Measurements from ENCODE around the gene GALNTL6.

GALNTL6 gene

DNA sequence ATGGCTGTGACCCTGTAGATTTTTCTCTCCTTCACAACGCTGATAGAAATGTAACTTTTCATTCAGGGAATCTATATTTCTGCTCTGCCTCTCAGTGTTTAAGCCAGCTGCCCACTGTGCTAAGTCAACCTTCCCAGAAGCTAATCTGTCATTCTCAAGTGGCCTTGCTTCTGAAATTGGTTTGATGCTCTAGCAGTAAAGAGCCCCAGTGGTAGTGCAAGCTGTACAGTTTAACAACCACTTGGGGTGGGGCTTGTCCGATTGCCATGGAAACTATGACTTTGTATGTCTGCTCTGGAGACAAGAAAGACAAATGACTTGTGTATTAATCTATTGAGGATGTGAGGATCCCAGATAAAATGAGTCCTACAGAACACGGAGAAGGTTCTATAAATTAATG, 734.5 kb downstream of the GALNTL6 start:
- no peaks in the 10 kb centered on the region for H3K4me1 ChIP-seq (ENCODE audit: control insufficient read depth, insufficient read depth, low read length)
- H3K9ac ChIP-seq (ENCODE audit: low read length), result no peak overlapping the region
- H3K9me3 ChIP-seq (ENCODE audit: control insufficient read depth, low read length), result no peaks in the 10 kb centered on the region
- DNase-seq (ENCODE audit: low read depth), result no peak
- H3K36me3 ChIP-seq (ENCODE audit: control insufficient read depth, insufficient read depth, low read length, severe bottlenecking), result no peaks in the 10 kb centered on the region
- no peak overlapping the region for H3K4me3 ChIP-seq (ENCODE audit: low read length)
- H3K27me3 ChIP-seq (replicated peaks; ENCODE audit: control insufficient read depth, insufficient read depth, low read length), result no peaks in the 10 kb centered on the region

DNA sequence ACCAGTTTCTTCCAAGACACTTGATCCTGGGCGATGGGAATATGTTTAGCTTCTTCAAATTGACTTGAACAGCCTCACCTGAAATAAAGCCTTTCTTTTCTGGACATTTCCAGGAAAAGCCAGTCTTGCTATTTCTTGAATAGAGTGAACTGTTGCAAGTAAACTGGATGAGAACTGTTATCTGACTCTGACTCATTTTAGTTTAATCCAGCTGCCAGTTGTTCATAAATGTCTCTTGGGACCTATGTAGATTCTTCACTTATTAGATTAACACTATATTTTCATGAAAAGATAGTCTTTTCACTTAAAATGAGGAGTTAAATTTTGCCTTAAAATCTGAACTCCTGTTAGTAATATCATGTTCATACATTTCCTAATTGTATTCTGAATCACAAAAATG, 740.0 kb downstream of the GALNTL6 start:
- Histone ChIP-seq H3K4me3 (ENCODE audit: low read length) (no peak overlapping the region), H3K36me3 (ENCODE audit: control insufficient read depth, insufficient read depth, low read length, severe bottlenecking) (no peaks in the 10 kb centered on the region), H3K4me1 (ENCODE audit: control insufficient read depth, insufficient read depth, low read length) (no peaks in the 10 kb centered on the region), H3K27me3 (replicated peaks; ENCODE audit: control insufficient read depth, insufficient read depth, low read length) (no peaks in the 10 kb centered on the region), H3K9ac (ENCODE audit: low read length) (no peak overlapping the region), H3K9me3 (ENCODE audit: control insufficient read depth, low read length) (no peaks in the 10 kb centered on the region)
- peak; percentile 5 for DNase-seq (ENCODE audit: low read depth)

DNA sequence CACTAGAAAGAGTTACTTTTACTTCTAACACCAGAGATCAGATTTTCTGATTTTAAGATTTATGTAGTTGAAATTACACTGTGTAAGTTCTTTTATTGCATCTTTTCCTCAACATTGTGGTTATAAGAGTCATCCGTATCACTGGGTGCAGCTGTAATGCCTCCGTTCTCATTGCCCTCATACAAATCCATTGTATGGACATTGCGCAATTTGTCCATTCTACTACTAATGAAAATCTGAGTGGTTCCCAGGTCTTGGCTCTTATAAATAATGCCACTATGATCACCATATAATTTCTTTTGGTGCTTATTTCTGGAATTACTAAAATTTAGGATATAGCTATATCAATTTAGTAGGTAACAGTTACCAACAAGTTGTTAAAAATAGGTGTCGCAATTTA, 741.4 kb downstream of the GALNTL6 start:
- no peaks in the 10 kb centered on the region for H3K4me1 ChIP-seq (ENCODE audit: control insufficient read depth, insufficient read depth, low read length)
- no peaks in the 10 kb centered on the region for H3K9me3 ChIP-seq (ENCODE audit: control insufficient read depth, low read length)
- H3K27me3 ChIP-seq (replicated peaks; ENCODE audit: control insufficient read depth, insufficient read depth, low read length), result no peaks in the 10 kb centered on the region
- H3K4me3 ChIP-seq (ENCODE audit: low read length), result no peak overlapping the region
- no peak overlapping the region for H3K9ac ChIP-seq (ENCODE audit: low read length)
- H3K36me3 ChIP-seq (ENCODE audit: control insufficient read depth, insufficient read depth, low read length, severe bottlenecking), result no peaks in the 10 kb centered on the region
- no peak for DNase-seq (ENCODE audit: low read depth)

DNA sequence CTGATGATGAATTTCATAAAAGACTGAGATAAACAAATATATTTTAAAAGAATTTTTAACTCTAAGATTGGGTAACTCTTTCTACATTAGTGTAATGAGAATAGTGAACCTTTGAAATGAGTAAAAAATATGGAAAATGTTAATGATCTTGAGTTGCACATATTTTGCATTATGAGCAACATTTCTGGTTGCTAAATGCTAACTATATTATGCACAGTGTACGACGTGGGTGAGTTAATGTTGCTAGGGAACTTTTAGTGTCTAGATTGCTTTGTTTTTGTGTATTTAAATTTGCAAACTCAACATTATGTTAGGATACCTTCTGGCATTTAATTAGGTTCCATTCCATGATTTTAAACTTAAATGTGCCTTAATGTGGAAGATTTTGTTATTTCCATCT, 742.5 kb downstream of the GALNTL6 start:
- H3K36me3 ChIP-seq (ENCODE audit: control insufficient read depth, insufficient read depth, low read length, severe bottlenecking), result no peaks in the 10 kb centered on the region

DNA sequence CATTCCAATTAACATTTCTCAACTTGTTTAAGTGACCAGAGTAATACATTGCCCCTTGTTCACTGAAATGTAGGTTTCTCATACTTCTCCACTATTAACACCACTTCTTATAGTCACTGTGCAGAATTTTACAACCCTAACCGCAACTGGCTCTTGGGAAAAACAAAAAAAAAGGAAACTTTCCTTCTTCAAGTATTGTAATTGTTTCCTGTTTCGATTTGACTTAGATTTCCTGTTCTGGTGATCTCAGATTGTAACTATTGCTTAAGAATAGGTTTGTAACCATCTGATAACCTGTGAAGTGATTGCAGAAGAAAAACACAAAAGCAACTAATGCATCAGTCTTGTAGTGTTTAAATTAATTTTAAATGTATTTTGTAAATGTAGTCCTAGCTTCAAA, 760.7 kb downstream of the GALNTL6 start:
- Histone ChIP-seq H3K4me1 (ENCODE audit: control insufficient read depth, insufficient read depth, low read length) (peaks cover 11% of the 10 kb centered on the region), H3K9me3 (ENCODE audit: control insufficient read depth, low read length) (no peaks in the 10 kb centered on the region)

More for the DNA sequence above, 742.5 kb downstream of the GALNTL6 start:
- no peak overlapping the region for H3K9ac ChIP-seq (ENCODE audit: low read length)
- no peaks in the 10 kb centered on the region for H3K9me3 ChIP-seq (ENCODE audit: control insufficient read depth, low read length)
- H3K4me1 ChIP-seq (ENCODE audit: control insufficient read depth, insufficient read depth, low read length), result no peaks in the 10 kb centered on the region
- no peaks in the 10 kb centered on the region for H3K27me3 ChIP-seq (replicated peaks; ENCODE audit: control insufficient read depth, insufficient read depth, low read length)
- no peak overlapping the region for H3K4me3 ChIP-seq (ENCODE audit: low read length)
- DNase-seq (ENCODE audit: low read depth), result no peak

DNA sequence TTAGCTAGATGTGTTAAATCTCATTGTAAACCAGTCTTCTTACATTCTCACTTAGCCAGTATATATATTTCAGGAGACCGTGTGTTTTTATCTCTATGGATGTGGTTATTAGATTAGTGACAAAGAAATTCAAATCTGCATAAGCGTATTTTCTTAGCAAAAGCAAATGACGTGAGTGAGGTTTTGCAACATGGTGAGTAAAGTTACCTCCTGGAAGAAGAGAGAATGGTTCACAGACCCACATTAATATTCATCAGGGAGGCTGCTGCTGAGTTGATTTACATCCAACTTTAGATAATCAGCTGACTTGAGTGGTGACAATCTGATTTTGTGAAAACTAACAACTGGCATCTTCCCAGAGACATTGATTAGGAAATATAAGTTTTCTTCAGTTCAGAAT, 765.5 kb downstream of the GALNTL6 start:
- H3K27me3 ChIP-seq (replicated peaks; ENCODE audit: control insufficient read depth, insufficient read depth, low read length), result peaks cover 4% of the 10 kb centered on the region
- no peaks in the 10 kb centered on the region for H3K9me3 ChIP-seq (ENCODE audit: control insufficient read depth, low read length)
- H3K9ac ChIP-seq (ENCODE audit: low read length), result no peak overlapping the region
- DNase-seq (ENCODE audit: low read depth), result no peak
- H3K4me3 ChIP-seq (ENCODE audit: low read length), result no peak overlapping the region
- no peaks in the 10 kb centered on the region for H3K36me3 ChIP-seq (ENCODE audit: control insufficient read depth, insufficient read depth, low read length, severe bottlenecking)
- H3K4me1 ChIP-seq (ENCODE audit: control insufficient read depth, insufficient read depth, low read length), result peaks cover 11% of the 10 kb centered on the region

More for the DNA sequence above, 760.7 kb downstream of the GALNTL6 start:
- Histone ChIP-seq H3K4me3 (ENCODE audit: low read length) (no peak overlapping the region), H3K36me3 (ENCODE audit: control insufficient read depth, insufficient read depth, low read length, severe bottlenecking) (no peaks in the 10 kb centered on the region), H3K27me3 (replicated peaks; ENCODE audit: control insufficient read depth, insufficient read depth, low read length) (no peaks in the 10 kb centered on the region), H3K9ac (ENCODE audit: low read length) (no peak overlapping the region)
- DNase-seq (ENCODE audit: low read depth), result peak; percentile 40

DNA sequence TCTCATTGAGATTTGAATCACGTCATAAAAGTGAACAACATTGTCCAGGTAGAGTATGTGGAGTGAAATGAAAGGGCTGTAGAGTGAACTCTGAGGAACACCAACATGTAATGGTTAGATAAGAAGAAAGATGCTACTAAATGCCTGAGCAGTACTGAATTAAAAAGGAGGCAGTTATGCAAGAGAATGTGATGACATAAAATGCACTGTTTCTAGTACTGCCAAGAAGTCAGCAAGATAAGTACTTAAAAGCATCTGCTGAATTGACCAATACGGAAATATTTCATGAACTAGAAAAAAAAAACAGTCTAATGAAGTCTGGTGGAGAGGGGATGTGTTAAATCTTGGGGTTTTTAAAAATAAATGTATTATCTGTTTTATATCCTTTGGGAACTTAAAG, 771.6 kb downstream of the GALNTL6 start:
- no peaks in the 10 kb centered on the region for H3K36me3 ChIP-seq (ENCODE audit: control insufficient read depth, insufficient read depth, low read length, severe bottlenecking)
- H3K4me3 ChIP-seq (ENCODE audit: low read length), result no peak overlapping the region
- H3K9me3 ChIP-seq (ENCODE audit: control insufficient read depth, low read length), result no peaks in the 10 kb centered on the region
- H3K4me1 ChIP-seq (ENCODE audit: control insufficient read depth, insufficient read depth, low read length), result no peaks in the 10 kb centered on the region
- no peak for DNase-seq (ENCODE audit: low read depth)
- H3K9ac ChIP-seq (ENCODE audit: low read length), result no peak overlapping the region
- H3K27me3 ChIP-seq (replicated peaks; ENCODE audit: control insufficient read depth, insufficient read depth, low read length), result peaks cover 4% of the 10 kb centered on the region

DNA sequence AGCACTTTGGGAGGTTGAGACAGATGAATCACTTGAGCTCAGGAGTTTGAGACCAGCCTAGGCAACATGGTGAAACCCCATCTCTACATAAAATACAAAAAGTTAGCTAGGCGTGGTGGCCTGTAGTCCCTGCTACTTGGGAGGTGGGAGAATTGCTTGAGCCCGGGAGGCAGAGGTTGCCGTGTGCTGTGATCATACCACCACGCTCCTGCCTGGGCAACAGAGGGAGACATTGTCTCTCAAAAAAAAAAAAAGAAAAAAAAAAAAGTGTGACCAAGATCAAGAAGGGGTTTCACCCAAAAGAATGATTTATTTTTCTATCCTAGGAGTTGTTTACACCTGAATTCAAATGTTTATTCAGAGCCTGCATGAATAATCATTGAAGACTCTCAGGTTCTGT, 783.0 kb downstream of the GALNTL6 start:
- Histone ChIP-seq H3K9me3 (ENCODE audit: control insufficient read depth, low read length) (no peaks in the 10 kb centered on the region), H3K9ac (ENCODE audit: low read length) (no peak overlapping the region), H3K4me3 (ENCODE audit: low read length) (no peak overlapping the region), H3K4me1 (ENCODE audit: control insufficient read depth, insufficient read depth, low read length) (no peaks in the 10 kb centered on the region), H3K36me3 (ENCODE audit: control insufficient read depth, insufficient read depth, low read length, severe bottlenecking) (no peaks in the 10 kb centered on the region), H3K27me3 (replicated peaks; ENCODE audit: control insufficient read depth, insufficient read depth, low read length) (no peaks in the 10 kb centered on the region)
- DNase-seq (ENCODE audit: low read depth), result no peak

DNA sequence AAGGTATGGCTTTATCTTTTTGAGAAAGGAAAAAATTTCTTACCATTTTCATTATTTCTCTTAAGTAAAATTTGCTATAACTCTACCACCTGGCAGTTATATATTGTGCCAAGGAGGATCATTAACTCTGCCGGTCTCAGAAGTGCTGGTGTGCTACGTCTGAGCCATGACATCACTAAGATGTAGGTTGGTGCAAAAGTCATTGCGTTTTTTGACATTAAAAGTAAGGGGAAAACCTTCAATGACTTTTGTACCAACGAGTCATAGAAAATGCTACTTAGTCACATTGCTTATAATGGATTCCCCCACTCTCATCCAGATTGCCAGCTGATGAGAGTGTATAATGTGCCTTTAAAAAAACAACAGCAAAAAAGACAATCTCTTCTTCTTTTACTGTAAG, 786.4 kb downstream of the GALNTL6 start:
- H3K27me3 ChIP-seq (replicated peaks; ENCODE audit: control insufficient read depth, insufficient read depth, low read length), result no peaks in the 10 kb centered on the region
- no peaks in the 10 kb centered on the region for H3K9me3 ChIP-seq (ENCODE audit: control insufficient read depth, low read length)
- no peak overlapping the region for H3K9ac ChIP-seq (ENCODE audit: low read length)
- no peaks in the 10 kb centered on the region for H3K36me3 ChIP-seq (ENCODE audit: control insufficient read depth, insufficient read depth, low read length, severe bottlenecking)
- H3K4me3 ChIP-seq (ENCODE audit: low read length), result no peak overlapping the region
- DNase-seq (ENCODE audit: low read depth), result no peak
- H3K4me1 ChIP-seq (ENCODE audit: control insufficient read depth, insufficient read depth, low read length), result no peaks in the 10 kb centered on the region

DNA sequence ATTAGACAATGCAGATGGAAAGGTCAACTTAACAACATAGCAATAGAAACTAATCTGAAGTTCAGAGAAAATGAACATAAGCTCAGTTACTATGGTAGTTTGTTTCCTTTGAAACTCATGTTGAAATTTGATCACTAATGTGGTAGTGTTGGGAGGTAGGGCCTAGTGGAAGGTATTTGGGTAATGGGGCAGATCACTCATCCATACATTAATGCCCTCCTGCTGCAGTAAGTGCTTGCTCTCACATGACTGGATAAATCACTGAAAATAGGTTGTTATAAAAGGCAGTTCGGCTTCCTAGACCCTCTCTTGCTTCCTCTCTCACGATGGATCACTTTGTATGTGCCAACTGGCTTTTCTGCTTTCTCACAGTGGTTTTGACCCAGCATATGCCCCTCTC, 788.0 kb downstream of the GALNTL6 start:
- no peaks in the 10 kb centered on the region for H3K4me1 ChIP-seq (ENCODE audit: control insufficient read depth, insufficient read depth, low read length)
- DNase-seq (ENCODE audit: low read depth), result no peak
- H3K9ac ChIP-seq (ENCODE audit: low read length), result no peak overlapping the region
- no peaks in the 10 kb centered on the region for H3K36me3 ChIP-seq (ENCODE audit: control insufficient read depth, insufficient read depth, low read length, severe bottlenecking)
- H3K4me3 ChIP-seq (ENCODE audit: low read length), result no peak overlapping the region
- no peaks in the 10 kb centered on the region for H3K9me3 ChIP-seq (ENCODE audit: control insufficient read depth, low read length)
- no peaks in the 10 kb centered on the region for H3K27me3 ChIP-seq (replicated peaks; ENCODE audit: control insufficient read depth, insufficient read depth, low read length)

DNA sequence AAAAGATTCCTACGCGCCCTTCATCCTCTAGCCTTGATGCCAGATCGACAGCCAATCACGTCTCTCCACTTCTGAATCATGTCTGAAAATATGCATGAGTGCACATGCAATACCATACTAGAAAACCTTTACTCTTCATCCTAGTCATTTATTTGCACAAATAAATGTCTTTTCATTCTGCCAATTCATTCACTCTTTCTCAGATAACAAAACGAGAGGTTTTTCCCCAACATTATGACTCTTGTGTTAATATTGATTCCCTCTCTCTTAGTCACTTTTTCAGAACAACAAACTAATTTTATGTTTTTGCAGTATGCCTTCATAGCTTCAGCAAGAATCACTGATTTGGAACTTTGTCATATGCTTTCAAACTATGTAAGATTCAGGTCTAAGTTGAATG, 806.0 kb downstream of the GALNTL6 start:
- Histone ChIP-seq H3K4me3 (ENCODE audit: low read length) (no peak overlapping the region), H3K27me3 (replicated peaks; ENCODE audit: control insufficient read depth, insufficient read depth, low read length) (no peaks in the 10 kb centered on the region), H3K9me3 (ENCODE audit: control insufficient read depth, low read length) (no peaks in the 10 kb centered on the region), H3K4me1 (ENCODE audit: control insufficient read depth, insufficient read depth, low read length) (no peaks in the 10 kb centered on the region), H3K36me3 (ENCODE audit: control insufficient read depth, insufficient read depth, low read length, severe bottlenecking) (no peaks in the 10 kb centered on the region), H3K9ac (ENCODE audit: low read length) (no peak overlapping the region)
- DNase-seq (ENCODE audit: low read depth), result peak; percentile 12

DNA sequence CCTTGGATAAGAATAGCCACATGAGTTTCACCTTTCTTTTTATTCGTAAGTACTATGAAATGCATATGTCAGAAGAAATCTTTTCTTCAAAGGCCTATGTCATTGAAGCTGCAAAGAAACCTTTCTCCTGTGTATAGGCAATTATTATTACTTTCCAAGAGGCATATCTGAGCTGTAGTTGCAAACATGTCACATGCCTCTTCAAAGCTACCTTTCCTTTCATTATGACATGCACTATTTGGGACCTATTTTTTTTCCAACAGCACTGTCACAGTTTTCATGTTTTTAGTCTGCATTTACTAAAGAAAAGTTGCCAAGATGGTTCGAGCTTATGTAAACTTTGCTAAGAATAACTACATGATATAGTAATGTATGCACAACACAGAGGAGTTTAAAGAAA, 806.6 kb downstream of the GALNTL6 start:
- no peak overlapping the region for H3K9ac ChIP-seq (ENCODE audit: low read length)
- no peaks in the 10 kb centered on the region for H3K4me1 ChIP-seq (ENCODE audit: control insufficient read depth, insufficient read depth, low read length)
- no peaks in the 10 kb centered on the region for H3K36me3 ChIP-seq (ENCODE audit: control insufficient read depth, insufficient read depth, low read length, severe bottlenecking)
- H3K4me3 ChIP-seq (ENCODE audit: low read length), result no peak overlapping the region
- H3K27me3 ChIP-seq (replicated peaks; ENCODE audit: control insufficient read depth, insufficient read depth, low read length), result no peaks in the 10 kb centered on the region
- no peaks in the 10 kb centered on the region for H3K9me3 ChIP-seq (ENCODE audit: control insufficient read depth, low read length)
- DNase-seq (ENCODE audit: low read depth), result no peak

Measured in adipocyte (in vitro differentiated cells).